ENCODE data around the gene SETD2. TPM values are rescaled to one million over a fixed set of nuclear protein-coding genes. Genes with fewer than 3 reads are reported as not detected.

The SETD2 gene
- total RNA-seq, 1 experiment from 2014 or later, result 28.8 TPM

- no peaks in the 10 kb centered on the region for H3K36me3 ChIP-seq (ENCODE audit: insufficient read depth, low read length, poor library complexity, severe bottlenecking)
- ChIA-PET CTCF (no interaction called here), POLR2A (ENCODE audit: low non-redundant PET) (no interaction called here)
- no peak overlapping the region for H3K27ac ChIP-seq (ENCODE audit: low read depth, low read length, poor library complexity, severe bottlenecking)
- H3K4me3 ChIP-seq (ENCODE audit: low read depth, low read length, poor library complexity, severe bottlenecking), result no peak overlapping the region
- BruUV-seq (replicated peaks), result no TSS peak
- TF ChIP-seq EZH2 (IDR thresholded peaks at IDR 0.05; ENCODE audit: borderline replicate concordance, low read depth, low read length, poor library complexity, severe bottlenecking) (no peak), CTCF (conservative IDR thresholded peaks at IDR 0.05; ENCODE audit: low read depth, low read length) (no peak)
- H3K4me1 ChIP-seq (ENCODE audit: insufficient read depth, low read length, poor library complexity, severe bottlenecking), result peaks cover 11% of the 10 kb centered on the region
- H3K27me3 ChIP-seq (replicated peaks; ENCODE audit: insufficient read depth, low read depth, low read length, poor library complexity), result no peaks in the 10 kb centered on the region
- intact Hi-C loops (cut with micrococcal nuclease; ENCODE audit: unreplicated experiment), result no loop called here
- H3K9me3 ChIP-seq (ENCODE audit: low read depth, low read length, poor library complexity, severe bottlenecking), result no peaks in the 10 kb centered on the region
- no peak for DNase-seq (ENCODE audit: low spot score)
These were observed 150.7 kb downstream of the SETD2 start for GRCh38 chr3:47013231-47013630.

GRCh38 chr3:47012342-47013230, 151.3 kb downstream of the SETD2 start:
- ChIA-PET POLR2A (ENCODE audit: low non-redundant PET) (no interaction called here), CTCF (no interaction called here)
- Histone ChIP-seq H3K4me3 (ENCODE audit: low read depth, low read length, poor library complexity, severe bottlenecking) (no peak overlapping the region), H3K27ac (ENCODE audit: low read depth, low read length, poor library complexity, severe bottlenecking) (no peak overlapping the region), H3K36me3 (ENCODE audit: insufficient read depth, low read length, poor library complexity, severe bottlenecking) (no peaks in the 10 kb centered on the region), H3K27me3 (replicated peaks; ENCODE audit: insufficient read depth, low read depth, low read length, poor library complexity) (no peaks in the 10 kb centered on the region), H3K4me1 (ENCODE audit: insufficient read depth, low read length, poor library complexity, severe bottlenecking) (peaks cover 4% of the 10 kb centered on the region), H3K9me3 (ENCODE audit: low read depth, low read length, poor library complexity, severe bottlenecking) (no peaks in the 10 kb centered on the region)
- no TSS peak for BruUV-seq (replicated peaks)
- DNase-seq (ENCODE audit: low spot score), result no peak
- TF ChIP-seq CTCF (conservative IDR thresholded peaks at IDR 0.05; ENCODE audit: low read depth, low read length) (no peak), EZH2 (IDR thresholded peaks at IDR 0.05; ENCODE audit: borderline replicate concordance, low read depth, low read length, poor library complexity, severe bottlenecking) (no peak)
- intact Hi-C loops (cut with micrococcal nuclease; ENCODE audit: unreplicated experiment), result no loop called here

- H3K9me3 ChIP-seq (ENCODE audit: low read depth, low read length, poor library complexity, severe bottlenecking), result no peaks in the 10 kb centered on the region
- H3K27ac ChIP-seq (ENCODE audit: low read depth, low read length, poor library complexity, severe bottlenecking), result no peak overlapping the region
- no peaks in the 10 kb centered on the region for H3K27me3 ChIP-seq (replicated peaks; ENCODE audit: insufficient read depth, low read depth, low read length, poor library complexity)
- no peaks in the 10 kb centered on the region for H3K36me3 ChIP-seq (ENCODE audit: insufficient read depth, low read length, poor library complexity, severe bottlenecking)
- no peak overlapping the region for H3K4me3 ChIP-seq (ENCODE audit: low read depth, low read length, poor library complexity, severe bottlenecking)
- TF ChIP-seq EZH2 (IDR thresholded peaks at IDR 0.05; ENCODE audit: borderline replicate concordance, low read depth, low read length, poor library complexity, severe bottlenecking), result no peak
- no peak for TF ChIP-seq CTCF (conservative IDR thresholded peaks at IDR 0.05; ENCODE audit: low read depth, low read length)
- intact Hi-C loops (cut with micrococcal nuclease; ENCODE audit: unreplicated experiment), result no loop called here
- DNase-seq (ENCODE audit: low spot score), result no peak
- ChIA-PET POLR2A (ENCODE audit: low non-redundant PET) (no interaction called here), CTCF (no interaction called here)
- H3K4me1 ChIP-seq (ENCODE audit: insufficient read depth, low read length, poor library complexity, severe bottlenecking), result no peaks in the 10 kb centered on the region
- BruUV-seq (replicated peaks), result no TSS peak
These were observed 152.5 kb downstream of the SETD2 start for GRCh38 chr3:47011371-47011770.

Data from A673 (cell line).